K562 (cell line): ENCODE measurements around the gene TMEM61. TPM values are rescaled to one million over a fixed set of nuclear protein-coding genes. Genes with fewer than 3 reads are reported as not detected.
A peak's percentile ranks its signal among the peaks of the same experiment; 100 is the strongest.

Experiments
- CHD7 ChIP-seq: fragments of 200-600 bp; sonication (generic); IDR thresholded peaks from one replicate; pipeline ENCODE4 v1.6.1; 2012; ENCODE audit warnings: mild to moderate bottlenecking, low read depth, low read length, inconsistent platforms
- FOSL1 ChIP-seq: fragments of 200-800 bp; sonication (Bioruptor generic); conservative IDR thresholded peaks from 2 replicates; pipeline ENCODE4 v1.6.1; 2016; ENCODE audit warnings: missing genetic modification characterization, missing compliant biosample characterization
- HDAC1 ChIP-seq, 2 experiments: fragments of 450-650 bp; IDR thresholded peaks; 2 replicates each; pipeline ENCODE4 v1.6.1; 2016 to 2017; ENCODE audit warnings: inconsistent platforms in 1 of 2, mild to moderate bottlenecking in 1 of 2, moderate library complexity in 1 of 2
- HDAC6 ChIP-seq: IDR thresholded peaks from 2 replicates; pipeline ENCODE4 v1.6.1; 2012; ENCODE audit warnings: low read depth, mild to moderate bottlenecking, control low read depth, inconsistent platforms, low read length, moderate library complexity
- HEY1 ChIP-seq: fragments of 250-450 bp; sonication (Bioruptor Pico); IDR thresholded peaks from 2 replicates; pipeline ENCODE4 v1.5.0; 2020; ENCODE audit warnings: mild to moderate bottlenecking, moderate library complexity, borderline replicate concordance
- KLF13 ChIP-seq: fragments of 450-650 bp; IDR thresholded peaks from 2 replicates; pipeline ENCODE4 v1.6.1; 2016; ENCODE audit warnings: missing genetic modification characterization, low read depth, mild to moderate bottlenecking, missing compliant biosample characterization, moderate library complexity, borderline replicate concordance
- LARP7 ChIP-seq: fragments of 450-650 bp; IDR thresholded peaks from 2 replicates; pipeline ENCODE4 v1.6.1; 2016
- POLR3G ChIP-seq: IDR thresholded peaks from 2 replicates; pipeline ENCODE4 v1.6.1; 2011; ENCODE audit not compliant: insufficient read length, insufficient replicate concordance; ENCODE audit errors: extremely low read depth
- RB1 ChIP-seq: fragments of 450-650 bp; IDR thresholded peaks from 2 replicates; pipeline ENCODE4 v1.6.1; 2017; ENCODE audit warnings: low read depth, mild to moderate bottlenecking
- RBM39 ChIP-seq: fragments of 200-400 bp; formaldehyde crosslinking; optimal IDR thresholded peaks from 2 replicates; pipeline ENCODE3; 2018; ENCODE audit warnings: low read depth, low read length
- ZBTB2 ChIP-seq: fragments of 450-650 bp; IDR thresholded peaks from 2 replicates; pipeline ENCODE4 v1.6.1; 2016; ENCODE audit warnings: antibody characterized with exemption
- ZNF512 ChIP-seq: IDR thresholded peaks from 2 replicates; pipeline ENCODE4 v1.6.1; 2016; ENCODE audit warnings: missing genetic modification characterization, missing compliant biosample characterization
- ZNF584 ChIP-seq: fragments of 200-800 bp; sonication (Bioruptor generic); IDR thresholded peaks from 2 replicates; pipeline ENCODE4 v1.6.1; 2016; ENCODE audit warnings: low read depth, mild to moderate bottlenecking, missing genetic modification characterization, missing compliant biosample characterization
- polyA plus RNA-seq, 8 experiments: library from polyadenylated mRNA; depleted of rRNA in 4 of 8; stranded (reverse) in 5 of 8; unstranded in 3 of 8; fragments of >200 nt; fragmentation: Nextera tagmentation in 2 of 8; fragmentation: Illumina TruSeq in 1 of 8; extraction: Ambion mirVana in 2 of 8; extraction: Trizol in 1 of 8; gene quantifications; 2 replicates each; pipeline versions ENCODE4 v1.2.1 to v1.2.3, GENCODE V29; 2011 to 2014; ENCODE audit warnings: inconsistent platforms in 1 of 8, missing spikeins in 1 of 8
- total RNA-seq, 7 experiments: library from RNA; depleted of rRNA in 6 of 7; stranded (reverse); fragments of >200 nt in 6 of 7; fragmentation: Illumina TruSeq in 2 of 7; extraction: Trizol in 2 of 7; gene quantifications; 2 replicates each; pipeline versions ENCODE4 v1.2.1 to v1.2.3, GENCODE V29; 2011 to 2021; ENCODE audit warnings: low replicate concordance in 1 of 7

TMEM61 gene
- total and polyA plus RNA-seq, 9 of the 15 experiments (the other 6 are each of a cell fraction or from before 2014, with no cell fraction given): not detected

GRCh38 chr1:55039342-55040082, 59.1 kb downstream of the TMEM61 start, which contains the start of gene PCSK9 (continued):
- TF ChIP-seq CHD7 (no peak), RBM39 (no peak), FOSL1 (no peak), ZNF512 (no peak), ZBTB2 (0 out of 2 replicates have a peak, but pooled peaks have one; percentile 54), RB1 (no peak; the same call in 1 of the 2 replicates), KLF13 (tag) (no peak), ZNF584 (CRISPR knock-in tag) (no peak), POLR3G (no peak), HDAC6 (peak; percentile 39; the same call in 1 of the 2 replicates), HEY1 (CRISPR knock-in tag) (no peak), LARP7 (no peak), HDAC1 (IDR thresholded peaks at IDR 0.05) (peak in 1 of 2 experiments; percentile 37; a peak in 1 of 4 replicates)
